GM19043 (cell line): Measurements from ENCODE around the gene IMPG1.

Source experiments
- ATAC-seq: cut with Tn5 transposase; IDR thresholded peaks from one replicate; pipeline ENCODE4 v1.9.1; 2021; ENCODE audit warnings: low read depth; ENCODE audit not compliant: unreplicated experiment

IMPG1 gene, protein sequence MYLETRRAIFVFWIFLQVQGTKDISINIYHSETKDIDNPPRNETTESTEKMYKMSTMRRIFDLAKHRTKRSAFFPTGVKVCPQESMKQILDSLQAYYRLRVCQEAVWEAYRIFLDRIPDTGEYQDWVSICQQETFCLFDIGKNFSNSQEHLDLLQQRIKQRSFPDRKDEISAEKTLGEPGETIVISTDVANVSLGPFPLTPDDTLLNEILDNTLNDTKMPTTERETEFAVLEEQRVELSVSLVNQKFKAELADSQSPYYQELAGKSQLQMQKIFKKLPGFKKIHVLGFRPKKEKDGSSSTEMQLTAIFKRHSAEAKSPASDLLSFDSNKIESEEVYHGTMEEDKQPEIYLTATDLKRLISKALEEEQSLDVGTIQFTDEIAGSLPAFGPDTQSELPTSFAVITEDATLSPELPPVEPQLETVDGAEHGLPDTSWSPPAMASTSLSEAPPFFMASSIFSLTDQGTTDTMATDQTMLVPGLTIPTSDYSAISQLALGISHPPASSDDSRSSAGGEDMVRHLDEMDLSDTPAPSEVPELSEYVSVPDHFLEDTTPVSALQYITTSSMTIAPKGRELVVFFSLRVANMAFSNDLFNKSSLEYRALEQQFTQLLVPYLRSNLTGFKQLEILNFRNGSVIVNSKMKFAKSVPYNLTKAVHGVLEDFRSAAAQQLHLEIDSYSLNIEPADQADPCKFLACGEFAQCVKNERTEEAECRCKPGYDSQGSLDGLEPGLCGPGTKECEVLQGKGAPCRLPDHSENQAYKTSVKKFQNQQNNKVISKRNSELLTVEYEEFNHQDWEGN

GRCh38 chr6:76072562-76072961, at the start of gene IMPG1:
Gene IMPG1 (minus strand): TSS chr6:76072662. CDS start chr6:76072488, 174 bp downstream.
- ATAC-seq: no peak

- ATAC-seq: no peak
Measured at GRCh38 chr6:76120302-76120701, 47.8 kb upstream of the IMPG1 start.

- no peak for ATAC-seq
Measured at GRCh38 chr6:76073281-76073680, 819 bp upstream of the IMPG1 start.

DNA sequence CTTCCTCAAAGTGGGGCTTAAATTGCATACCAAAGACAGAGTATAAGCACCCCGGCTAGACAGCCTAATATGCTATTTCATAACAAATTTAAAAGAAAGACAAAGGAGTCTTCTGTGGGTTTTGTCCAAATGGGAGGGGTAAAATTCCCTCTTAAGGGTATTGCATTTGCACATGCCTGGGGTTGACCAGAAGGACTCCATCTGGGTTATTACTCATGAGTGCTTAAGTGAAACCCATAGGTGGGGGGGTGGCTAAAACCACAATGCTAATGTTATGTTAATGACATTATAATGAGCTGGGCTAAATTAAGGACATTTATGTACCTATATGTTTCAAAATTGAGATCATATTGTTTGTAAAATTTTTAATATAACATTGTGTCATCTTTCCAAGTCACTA, 15.0 kb downstream of the IMPG1 start:
- no peak for ATAC-seq

- ATAC-seq: no peak
Measured at GRCh38 chr6:76052314-76052713, 20.1 kb downstream of the IMPG1 start.

DNA sequence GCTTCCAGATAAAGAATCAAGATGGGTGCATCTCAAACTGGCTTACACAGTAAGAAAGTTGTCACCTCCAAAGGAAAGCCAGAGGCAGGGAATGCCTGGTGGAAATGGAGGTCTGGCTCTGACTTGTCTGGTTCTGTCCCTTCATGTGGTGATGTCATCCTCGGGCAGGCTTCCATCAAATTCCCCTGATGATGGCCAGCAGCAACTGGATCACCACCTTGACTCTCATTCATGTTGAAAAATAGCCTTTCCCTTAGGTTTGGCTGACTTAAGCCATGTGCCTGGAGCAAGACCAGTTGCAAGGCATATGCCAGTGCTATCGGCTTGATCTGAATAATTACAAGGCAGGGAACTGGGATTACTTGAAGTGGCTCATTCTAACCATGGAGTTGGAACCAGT, 28.8 kb downstream of the IMPG1 start:
- ATAC-seq: no peak

GRCh38 chr6:76035713-76036112, 36.7 kb downstream of the IMPG1 start:
- ATAC-seq: no peak

- no peak for ATAC-seq
Measured at GRCh38 chr6:76026101-76026500, 46.4 kb downstream of the IMPG1 start.

- no peak for ATAC-seq
Measured at GRCh38 chr6:76014626-76015530, 57.6 kb downstream of the IMPG1 start.

GRCh38 chr6:76004202-76004601, 68.3 kb downstream of the IMPG1 start:
- no peak for ATAC-seq

DNA sequence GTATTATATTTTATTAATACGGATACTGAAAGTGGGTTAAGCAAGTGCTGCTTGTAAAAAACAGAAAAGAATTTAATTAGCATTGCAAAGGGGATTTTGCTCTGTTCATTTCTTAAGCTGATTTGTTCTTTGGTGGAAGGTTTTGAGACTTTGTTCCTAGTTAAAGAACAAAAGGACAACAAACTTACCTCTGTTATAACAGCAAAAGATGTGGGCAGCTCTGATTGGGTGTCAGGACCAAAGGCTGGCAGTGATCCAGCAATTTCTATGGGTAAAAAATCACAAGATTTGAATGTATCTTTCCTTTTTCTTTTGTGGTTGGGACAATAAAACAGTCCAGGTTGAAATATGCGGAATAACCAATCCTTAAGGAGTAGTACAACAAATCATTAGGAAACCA, 68.8 kb downstream of the IMPG1 start:
- ATAC-seq: no peak

GRCh38 chr6:76003113-76003512, 69.3 kb downstream of the IMPG1 start:
- ATAC-seq: no peak

DNA sequence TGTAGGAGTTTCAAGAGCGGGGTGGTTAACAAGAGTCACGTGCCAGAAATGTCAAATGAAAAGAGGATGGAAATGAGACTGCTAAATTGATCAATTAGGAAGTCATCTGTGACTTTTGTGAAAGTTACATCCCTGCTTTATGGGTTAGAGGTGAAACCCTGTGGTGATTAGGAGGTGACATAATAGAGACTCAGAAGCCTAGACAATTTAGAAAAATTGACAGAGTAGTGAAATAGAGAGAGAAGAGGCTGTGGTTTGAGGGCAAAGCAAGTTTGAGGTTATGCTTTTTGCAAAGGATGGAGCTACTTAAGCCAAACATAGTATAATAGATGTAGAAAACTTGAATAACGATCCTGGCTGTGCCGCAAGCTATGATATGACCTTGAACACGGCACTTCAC, 71.8 kb downstream of the IMPG1 start:
- no peak for ATAC-seq

- ATAC-seq: no peak
Measured at GRCh38 chr6:75997696-75998095, 74.8 kb downstream of the IMPG1 start.

DNA sequence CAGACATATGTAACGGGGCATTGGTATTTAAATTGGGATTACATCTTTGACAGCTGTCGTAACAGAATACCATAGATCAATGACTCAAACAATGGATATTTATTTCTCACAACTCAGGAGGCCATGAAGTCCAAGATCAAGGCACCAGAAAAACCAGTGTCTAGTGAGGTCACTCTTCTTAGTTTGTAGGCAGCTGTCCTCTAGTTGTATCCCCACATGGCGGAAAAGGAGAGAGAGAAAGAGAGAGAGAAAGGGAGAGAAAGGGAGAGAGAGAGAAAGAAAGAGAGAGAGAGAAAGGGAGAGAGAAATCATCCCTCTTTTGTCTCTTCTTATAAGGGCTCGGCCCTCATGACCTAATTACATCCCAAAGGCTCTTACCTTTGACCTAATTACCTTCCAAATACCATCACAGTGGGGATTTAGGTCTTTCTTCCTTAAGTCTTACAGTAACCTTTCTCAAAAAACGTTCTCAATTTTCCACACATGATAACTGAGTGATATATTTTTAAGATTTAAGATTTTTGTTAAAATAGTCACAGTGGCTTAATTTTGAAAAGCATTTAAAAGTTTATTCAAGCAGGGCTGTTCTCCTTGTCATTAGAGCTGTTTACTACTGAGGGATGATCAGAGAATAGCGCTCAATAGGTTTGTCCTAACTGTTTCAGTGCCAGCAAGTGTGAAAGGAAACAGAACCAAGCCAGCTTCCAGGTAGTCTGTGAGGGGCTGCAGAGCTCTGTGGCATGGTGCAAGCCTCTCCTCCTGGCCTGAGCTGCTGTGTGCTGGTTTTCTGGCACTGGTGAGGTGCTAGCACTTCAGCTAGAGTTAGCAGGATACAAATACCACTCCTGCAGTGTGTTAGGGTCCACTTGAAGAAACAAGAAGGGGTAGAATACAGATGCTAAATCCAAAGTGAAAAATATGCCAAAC, 79.0 kb downstream of the IMPG1 start:
- ATAC-seq: no peak

DNA sequence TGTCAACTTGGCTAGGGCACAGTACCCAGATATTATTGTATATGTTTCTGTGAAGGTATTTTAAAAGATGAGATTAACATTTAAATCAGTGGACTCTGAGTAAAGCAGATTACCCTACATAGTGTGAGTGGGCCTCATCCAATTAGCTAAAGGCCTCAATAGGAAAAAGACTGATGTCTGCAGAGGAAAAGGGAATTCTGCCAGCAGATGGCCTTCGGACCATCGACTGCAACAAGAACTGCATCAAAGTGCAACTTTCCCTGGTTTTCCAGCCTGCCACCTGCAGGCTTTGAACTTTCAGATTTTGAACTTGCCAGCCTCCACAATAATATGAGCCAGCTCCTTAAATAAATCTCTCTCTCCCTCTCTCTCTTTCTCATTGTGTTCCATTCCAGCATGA, 80.5 kb downstream of the IMPG1 start:
- no peak for ATAC-seq

GRCh38 chr6:75986935-75987334, 85.5 kb downstream of the IMPG1 start:
- no peak for ATAC-seq

- no peak for ATAC-seq
Measured at GRCh38 chr6:75975904-75976303, 96.6 kb downstream of the IMPG1 start.

DNA sequence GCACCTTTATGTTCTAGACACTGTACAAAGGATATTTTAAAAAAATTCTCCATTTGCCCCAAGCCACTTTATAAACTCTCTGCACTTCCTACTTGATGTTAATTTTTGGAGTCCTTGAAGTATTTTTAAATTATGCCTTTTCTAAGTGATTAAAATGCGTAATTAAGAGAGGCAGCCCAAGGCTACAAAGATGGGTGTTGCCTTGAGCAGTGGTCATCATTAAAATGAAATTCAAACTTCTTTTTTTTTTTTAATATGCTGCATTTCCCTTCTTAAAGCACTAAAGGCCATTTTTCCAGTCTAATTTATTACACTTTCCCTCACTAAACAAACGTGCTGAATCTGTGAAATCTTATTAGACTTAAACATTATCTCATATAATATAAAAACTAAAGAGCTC, 102.4 kb downstream of the IMPG1 start:
- no peak for ATAC-seq

- no peak for ATAC-seq
Measured at GRCh38 chr6:75968143-75968542, 104.3 kb downstream of the IMPG1 start.
